Chondrocyte (in vitro differentiated cells): ENCODE measurements around the gene IGSF1. TPM values are rescaled to one million over a fixed set of nuclear protein-coding genes. Genes with fewer than 3 reads are reported as not detected.
"Not testable (repeated sequence)": the region's sequence is repeated elsewhere in the genome, so short reads cannot be mapped to it uniquely, and the experiment has no call there.

Experiments
- DNase-seq: peaks from one replicate; pipeline ENCODE4 v3.0.0; 2021; ENCODE audit warnings: mixed read lengths, low spot score
- H3K27ac Mint-ChIP-seq: one replicate; pipeline ENCODE4 v1.8.0; 2021; ENCODE audit warnings: mild to moderate bottlenecking, moderate library complexity, mixed read lengths; ENCODE audit not compliant: unreplicated experiment
- H3K27me3 Mint-ChIP-seq: 2 replicates; pipeline ENCODE4 v1.8.0; 2021; ENCODE audit warnings: low read depth, mixed read lengths
- H3K36me3 Mint-ChIP-seq: 2 replicates; pipeline ENCODE4 v1.8.0; 2021; ENCODE audit warnings: low read depth, mixed read lengths
- H3K4me1 Mint-ChIP-seq: 2 replicates; pipeline ENCODE4 v1.8.0; 2021; ENCODE audit warnings: low read depth, mild to moderate bottlenecking, mixed read lengths
- H3K4me3 Mint-ChIP-seq: one replicate; pipeline ENCODE4 v1.8.0; 2021; ENCODE audit warnings: mild to moderate bottlenecking, moderate library complexity, mixed read lengths; ENCODE audit not compliant: unreplicated experiment
- H3K9me3 Mint-ChIP-seq: 2 replicates; pipeline ENCODE4 v1.8.0; 2021; ENCODE audit warnings: low read depth, mixed read lengths
- total RNA-seq: library from RNA; stranded (reverse); gene quantifications from 3 replicates; pipeline ENCODE4 v1.2.1, GENCODE V29; 2021
- TF ChIP-seq, protein P1 (sequence below): fragments of 200-600 bp; sonication (generic); IDR thresholded peaks from 2 replicates; pipeline ENCODE4 v1.5.0; 2021; ENCODE audit warnings: antibody characterized with exemption, mild to moderate bottlenecking, moderate library complexity

IGSF1 gene
- total RNA-seq, 1 donor from 2014 or later = 3.5 TPM

DNA sequence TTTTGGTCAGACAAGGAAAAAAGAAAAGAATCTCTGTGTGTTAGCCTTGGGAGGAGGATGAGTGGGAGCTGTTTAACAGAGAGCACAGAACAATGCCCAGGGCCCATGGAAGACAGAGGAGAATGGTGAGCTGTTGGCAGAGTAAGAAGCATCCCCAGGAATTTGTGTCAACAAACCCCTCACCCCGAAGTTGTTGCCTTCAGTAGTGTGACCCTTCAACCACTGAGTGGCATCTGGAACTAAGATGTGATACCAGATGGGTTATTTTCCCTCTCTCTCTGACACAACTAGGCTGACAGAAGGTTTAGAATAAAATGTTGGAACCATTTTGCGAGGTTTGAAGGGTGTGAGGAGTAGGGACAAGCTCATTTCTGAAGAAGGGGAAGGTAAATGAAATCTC, 25.1 kb downstream of the IGSF1 start:
- H3K4me1 Mint-ChIP-seq = no peaks in the 10 kb centered on the region
- H3K4me3 Mint-ChIP-seq = no peak overlapping the region

DNA sequence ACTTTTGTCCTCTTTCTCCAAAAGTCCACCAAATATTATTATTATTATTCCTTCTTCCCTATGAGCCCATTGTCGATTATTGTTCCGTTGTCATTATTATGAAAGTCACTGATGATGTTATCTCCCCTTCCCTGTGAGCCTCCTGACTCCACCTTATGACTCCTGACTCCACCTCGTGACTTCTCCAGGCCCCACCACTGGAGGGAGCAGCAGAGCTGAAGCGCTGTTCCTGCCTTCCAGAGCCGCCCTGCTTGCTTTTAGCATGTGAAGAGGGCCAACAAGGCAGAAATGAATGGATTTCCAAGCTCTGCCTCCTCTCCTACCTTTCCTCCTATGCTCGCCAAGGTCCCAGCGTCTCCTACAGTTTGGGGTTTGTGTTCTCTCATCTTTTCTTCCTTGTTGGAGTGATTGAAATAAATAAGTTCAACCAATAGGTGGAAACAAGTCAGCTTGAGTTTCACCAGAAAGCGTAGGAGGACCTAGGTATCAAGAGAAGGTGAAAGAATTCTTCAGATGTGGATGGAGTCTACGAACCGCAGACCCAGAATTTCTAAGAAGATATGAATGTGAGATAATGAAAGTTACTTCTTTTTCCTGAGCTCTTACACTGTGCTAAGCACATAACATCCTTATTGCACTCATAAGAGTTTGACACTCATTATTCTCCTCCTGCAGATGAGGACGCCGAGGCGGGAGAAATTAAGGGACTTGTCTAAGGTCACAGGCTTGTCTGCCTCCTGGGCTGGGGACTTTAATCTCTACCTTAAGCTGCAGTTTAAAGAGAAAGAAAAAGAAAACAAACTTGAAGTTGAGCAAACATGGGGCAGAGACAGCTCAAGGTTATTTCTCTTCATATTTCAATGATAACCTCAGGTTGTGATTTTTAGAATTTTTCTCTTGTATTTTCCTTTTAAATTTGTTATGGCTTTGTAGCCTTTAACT, 26.1 kb downstream of the IGSF1 start:
- H3K36me3 Mint-ChIP-seq = no peaks in the 10 kb centered on the region
- TF ChIP-seq, protein P1, sequence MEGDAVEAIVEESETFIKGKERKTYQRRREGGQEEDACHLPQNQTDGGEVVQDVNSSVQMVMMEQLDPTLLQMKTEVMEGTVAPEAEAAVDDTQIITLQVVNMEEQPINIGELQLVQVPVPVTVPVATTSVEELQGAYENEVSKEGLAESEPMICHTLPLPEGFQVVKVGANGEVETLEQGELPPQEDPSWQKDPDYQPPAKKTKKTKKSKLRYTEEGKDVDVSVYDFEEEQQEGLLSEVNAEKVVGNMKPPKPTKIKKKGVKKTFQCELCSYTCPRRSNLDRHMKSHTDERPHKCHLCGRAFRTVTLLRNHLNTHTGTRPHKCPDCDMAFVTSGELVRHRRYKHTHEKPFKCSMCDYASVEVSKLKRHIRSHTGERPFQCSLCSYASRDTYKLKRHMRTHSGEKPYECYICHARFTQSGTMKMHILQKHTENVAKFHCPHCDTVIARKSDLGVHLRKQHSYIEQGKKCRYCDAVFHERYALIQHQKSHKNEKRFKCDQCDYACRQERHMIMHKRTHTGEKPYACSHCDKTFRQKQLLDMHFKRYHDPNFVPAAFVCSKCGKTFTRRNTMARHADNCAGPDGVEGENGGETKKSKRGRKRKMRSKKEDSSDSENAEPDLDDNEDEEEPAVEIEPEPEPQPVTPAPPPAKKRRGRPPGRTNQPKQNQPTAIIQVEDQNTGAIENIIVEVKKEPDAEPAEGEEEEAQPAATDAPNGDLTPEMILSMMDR = peak; percentile 52
- H3K4me1 Mint-ChIP-seq = no peaks in the 10 kb centered on the region
- H3K4me3 Mint-ChIP-seq = no peak overlapping the region
- DNase-seq = no peak
- H3K9me3 Mint-ChIP-seq = no peaks in the 10 kb centered on the region
- peaks cover 3% of the 10 kb centered on the region for H3K27me3 Mint-ChIP-seq
- no peak overlapping the region for H3K27ac Mint-ChIP-seq

More for the DNA sequence above, 25.1 kb downstream of the IGSF1 start:
- TF ChIP-seq, protein P1 = no peak
- Mint-ChIP-seq H3K36me3 (no peaks in the 10 kb centered on the region), H3K27me3 (peaks cover 3% of the 10 kb centered on the region), H3K9me3 (no peaks in the 10 kb centered on the region), H3K27ac (no peak overlapping the region)
- no peak for DNase-seq

DNA sequence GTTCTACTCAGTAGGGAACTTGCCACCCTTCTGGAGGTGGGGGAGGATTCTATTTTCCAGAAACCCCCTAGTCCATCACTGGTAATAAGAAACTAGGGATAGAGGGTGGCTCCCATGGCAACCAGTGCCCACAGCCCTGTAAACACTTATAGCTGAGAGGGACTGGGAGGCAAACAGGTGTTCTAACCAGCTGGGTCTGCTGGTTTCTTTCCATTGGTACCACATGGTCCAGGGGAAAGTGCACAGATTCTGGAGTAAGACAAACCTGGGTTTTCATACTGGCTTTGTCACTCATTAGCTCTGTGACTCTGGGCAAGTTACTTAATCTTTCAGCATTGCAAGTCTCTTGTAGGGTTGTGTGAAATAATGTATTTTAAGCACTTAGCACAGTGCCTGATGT, 26.9 kb downstream of the IGSF1 start:
- TF ChIP-seq, protein P1 = no peak
- Mint-ChIP-seq H3K36me3 (no peaks in the 10 kb centered on the region), H3K9me3 (no peaks in the 10 kb centered on the region), H3K27me3 (peaks cover 3% of the 10 kb centered on the region), H3K4me1 (peaks cover 4% of the 10 kb centered on the region), H3K27ac (no peak overlapping the region), H3K4me3 (no peak overlapping the region)
- no peak for DNase-seq

DNA sequence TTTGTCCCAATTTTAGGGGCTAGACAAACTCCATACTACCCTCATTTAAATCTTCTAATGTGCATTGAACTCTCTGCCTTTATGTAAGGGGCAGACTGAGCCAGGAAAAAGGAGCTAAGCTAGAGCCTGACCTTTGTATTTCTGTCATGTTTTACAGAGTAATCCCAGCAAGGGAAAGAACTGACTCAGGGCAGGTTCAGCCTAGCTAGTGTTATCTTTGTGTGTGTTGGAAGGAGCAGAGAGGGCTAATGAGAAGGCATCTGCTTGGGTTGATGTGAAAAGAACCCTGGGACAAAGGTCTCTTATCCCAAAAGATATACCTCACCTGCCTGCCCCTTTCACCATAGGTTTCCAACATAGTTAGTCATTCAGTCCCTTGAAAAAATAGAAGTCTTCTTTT, 31.7 kb downstream of the IGSF1 start:
- H3K27me3 Mint-ChIP-seq = peaks cover 8% of the 10 kb centered on the region
- H3K27ac Mint-ChIP-seq = no peak overlapping the region
- DNase-seq = no peak
- H3K4me3 Mint-ChIP-seq = no peak overlapping the region
- peaks cover 4% of the 10 kb centered on the region for H3K4me1 Mint-ChIP-seq
- no peaks in the 10 kb centered on the region for H3K36me3 Mint-ChIP-seq
- TF ChIP-seq, protein P1 = no peak
- no peaks in the 10 kb centered on the region for H3K9me3 Mint-ChIP-seq

DNA sequence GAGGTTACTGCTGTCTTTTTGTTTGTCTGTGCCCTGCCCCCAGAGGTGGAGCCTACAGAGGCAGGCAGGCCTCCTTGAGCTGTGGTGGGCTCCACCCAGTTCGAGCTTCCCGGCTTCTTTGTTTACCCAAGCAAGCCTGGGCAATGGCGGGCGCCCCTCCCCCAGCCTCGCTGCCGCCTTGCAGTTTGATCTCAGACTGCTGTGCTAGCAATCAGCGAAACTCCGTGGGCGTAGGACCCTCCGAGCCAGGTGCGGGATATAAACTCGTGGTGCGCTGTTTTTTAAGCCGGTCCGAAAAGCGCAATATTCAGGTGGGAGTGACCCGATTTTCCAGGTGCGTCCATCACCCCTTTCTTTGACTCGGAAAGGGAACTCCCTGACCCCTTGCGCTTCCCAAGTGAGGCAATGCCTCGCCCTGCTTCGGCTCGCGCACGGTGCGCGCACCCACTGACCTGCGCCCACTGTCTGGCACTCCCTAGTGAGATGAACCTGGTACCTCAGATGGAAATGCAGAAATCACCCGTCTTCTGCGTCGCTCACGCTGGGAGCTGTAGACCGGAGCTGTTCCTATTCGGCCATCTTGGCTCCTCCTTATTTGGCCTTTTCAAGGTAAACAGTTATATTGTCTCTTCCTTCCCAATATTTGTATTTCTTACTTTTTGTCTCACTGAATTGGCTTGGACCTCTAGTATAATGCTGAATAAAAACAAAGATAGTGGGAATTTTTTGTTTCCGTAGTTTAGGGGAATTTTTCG, 37.9 kb downstream of the IGSF1 start:
- DNase-seq, H3K27ac Mint-ChIP-seq, H3K36me3 Mint-ChIP-seq, H3K27me3 Mint-ChIP-seq, H3K4me1 Mint-ChIP-seq, H3K9me3 Mint-ChIP-seq: not testable (repeated sequence)
- H3K4me3 Mint-ChIP-seq = peak overlapping the region; percentile 6
